CD4-positive, alpha-beta T cell treated with Interferon alpha-2 for 1 hour (primary cell): Measurements from ENCODE around the gene RNF151.
A peak's percentile ranks its signal among the peaks of the same experiment; 100 is the strongest.
"Not testable (repeated sequence)": the region's sequence is repeated elsewhere in the genome, so short reads cannot be mapped to it uniquely, and the experiment has no call there.

Source experiments
- DNase-seq, 2 donors: peaks; one replicate each; pipeline ENCODE4 v3.0.0-alpha.2; 2020 to 2022

Gene RNF151

GRCh38 chr16:1939833-1940232 is 26.8 kb upstream of the RNF151 start:
- not testable (repeated sequence) for DNase-seq

- DNase-seq, result no peak
Observed at GRCh38 chr16:1940273-1941161, 26.1 kb upstream of the RNF151 start.

- no peak for DNase-seq
Observed at GRCh38 chr16:1941162-1942046, 25.3 kb upstream of the RNF151 start.

DNA sequence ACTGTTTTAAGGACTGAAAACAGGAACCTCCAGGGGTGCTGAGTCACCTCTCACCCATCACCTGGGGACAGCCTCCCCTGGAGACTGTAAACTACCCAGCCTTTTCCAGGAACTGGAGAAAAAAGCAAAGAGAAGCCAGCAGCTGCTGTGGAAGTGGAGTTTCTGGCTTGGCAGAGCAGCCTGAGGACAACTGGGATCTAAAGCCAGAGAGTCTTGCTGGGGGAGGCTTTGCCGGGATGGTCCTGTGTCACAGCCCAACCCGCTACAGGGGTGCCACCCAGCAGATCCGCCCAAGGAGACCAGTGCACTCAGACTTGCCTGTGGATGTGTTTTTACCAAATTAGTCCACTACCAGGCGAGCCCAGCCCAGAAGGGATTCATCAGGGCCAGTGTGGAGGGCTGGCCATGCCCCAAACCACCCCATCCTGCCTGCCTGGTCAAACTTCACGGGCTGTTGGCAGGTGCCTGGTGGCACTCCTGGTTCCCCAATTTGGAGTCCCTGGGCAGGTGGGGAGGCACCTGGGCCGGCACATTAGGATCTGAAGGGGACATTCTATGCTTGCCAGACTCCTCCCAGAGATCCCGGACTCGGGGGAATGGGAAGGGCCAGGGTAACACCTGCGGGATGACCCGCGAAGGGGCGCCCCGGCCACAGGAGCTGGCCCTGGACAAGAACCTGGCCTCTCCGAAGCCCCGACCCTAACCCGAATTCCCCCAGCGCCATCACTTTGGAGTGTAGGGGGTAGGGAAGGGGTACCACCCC is 24.4 kb upstream of the RNF151 start:
- peak; percentile 32 to 61 for DNase-seq

DNA sequence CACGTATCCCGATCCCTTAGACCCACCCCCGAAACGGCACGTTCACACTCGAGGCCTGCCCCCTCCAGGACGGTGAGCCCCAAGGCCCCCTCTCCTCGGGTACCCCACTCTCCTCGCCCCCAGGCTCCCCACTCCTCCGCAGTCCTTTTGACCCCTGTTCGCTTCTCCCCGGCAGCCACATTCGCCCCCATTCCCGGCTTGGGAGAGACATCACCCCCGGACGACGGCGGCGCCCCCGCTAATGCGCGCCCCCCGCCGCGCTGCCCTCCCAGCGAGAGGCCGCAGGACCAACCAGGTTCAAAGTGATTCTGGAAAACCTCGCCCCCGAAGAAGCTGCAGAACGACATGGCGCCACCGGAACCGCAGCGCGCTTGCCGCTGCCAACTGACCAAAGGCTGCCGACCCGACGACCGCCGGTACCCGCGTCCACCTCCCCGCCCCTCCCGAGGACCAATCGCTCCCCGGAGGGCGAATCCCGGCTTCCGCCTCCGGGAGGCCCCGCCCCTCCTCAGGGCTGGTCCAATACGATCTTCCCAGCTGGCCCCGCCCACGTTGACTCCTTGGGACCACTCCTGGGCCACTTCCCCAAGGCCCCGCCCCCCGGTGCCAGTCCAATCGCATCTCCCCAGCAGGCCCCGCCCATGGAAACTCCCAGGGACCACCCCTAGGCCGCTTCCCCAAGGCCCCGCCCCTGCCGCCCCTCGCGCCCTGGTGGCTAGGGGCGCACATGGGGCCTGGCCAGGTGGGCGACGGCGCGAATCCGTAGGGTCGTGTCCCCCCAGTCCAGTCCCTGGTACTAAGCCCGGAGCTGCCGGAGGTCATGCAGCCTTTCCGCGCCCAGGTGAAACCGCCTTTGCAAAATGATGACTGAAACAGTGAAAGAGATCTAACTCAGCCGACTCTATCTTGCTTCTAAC is 23.6 kb upstream of the RNF151 start, which contains the start of gene MSRB1:
MSRB1 (minus strand) TSS at position 390 of the 917 bp plus-strand sequence; CDS start at position 347, 43 bp downstream.
- DNase-seq, result peak; percentile 99

GRCh38 chr16:1944612-1945199 is 21.9 kb upstream of the RNF151 start:
- no peak for DNase-seq

- DNase-seq, result no peak
Observed at GRCh38 chr16:1945559-1946391, 20.9 kb upstream of the RNF151 start.

DNA sequence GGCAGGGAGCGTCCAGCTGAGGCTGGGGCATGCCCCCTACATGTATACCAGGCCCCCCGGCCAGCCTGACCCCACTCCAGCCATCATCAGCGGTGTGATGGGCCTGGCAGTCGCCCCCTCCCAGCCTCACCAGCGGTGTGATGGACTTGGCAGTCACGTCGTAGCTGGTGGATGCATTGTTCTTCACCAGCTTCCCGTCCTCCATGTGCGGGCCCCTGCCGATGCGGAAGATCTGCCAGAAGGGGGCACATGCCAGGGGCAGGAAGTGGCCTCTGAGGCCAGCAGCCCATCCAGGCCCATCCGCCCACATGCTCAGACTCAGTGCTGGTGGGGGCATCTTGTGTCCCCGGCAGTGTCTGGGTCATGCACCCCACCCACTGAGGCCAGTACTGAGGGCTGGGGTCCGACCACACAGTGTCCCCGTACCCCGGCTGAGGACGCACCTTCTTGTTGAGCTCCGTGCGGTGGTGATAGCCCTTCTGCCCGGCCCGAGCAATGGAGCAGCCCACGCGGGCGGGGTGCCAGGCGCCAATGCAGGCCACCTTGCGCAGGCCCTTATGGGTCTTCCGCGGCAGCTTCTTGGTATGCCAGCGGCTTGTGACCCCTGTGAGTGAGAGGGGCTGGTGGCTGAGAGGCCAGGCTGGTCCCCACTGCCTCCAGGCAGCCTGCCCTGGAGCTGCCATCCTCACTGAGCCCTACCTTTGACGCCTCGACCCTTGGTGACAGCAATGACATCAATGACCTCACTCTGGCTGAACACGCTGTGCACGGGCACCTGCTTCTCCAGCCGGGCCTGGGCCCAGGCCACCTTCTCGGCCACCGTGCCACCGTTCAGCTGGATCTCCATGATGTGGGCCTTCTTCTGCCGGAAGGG is 19.9 kb upstream of the RNF151 start:
- no peak for DNase-seq

GRCh38 chr16:1947369-1947670 is 19.3 kb upstream of the RNF151 start:
- no peak for DNase-seq

GRCh38 chr16:1949507-1949906 is 17.1 kb upstream of the RNF151 start:
- DNase-seq, result no peak

DNA sequence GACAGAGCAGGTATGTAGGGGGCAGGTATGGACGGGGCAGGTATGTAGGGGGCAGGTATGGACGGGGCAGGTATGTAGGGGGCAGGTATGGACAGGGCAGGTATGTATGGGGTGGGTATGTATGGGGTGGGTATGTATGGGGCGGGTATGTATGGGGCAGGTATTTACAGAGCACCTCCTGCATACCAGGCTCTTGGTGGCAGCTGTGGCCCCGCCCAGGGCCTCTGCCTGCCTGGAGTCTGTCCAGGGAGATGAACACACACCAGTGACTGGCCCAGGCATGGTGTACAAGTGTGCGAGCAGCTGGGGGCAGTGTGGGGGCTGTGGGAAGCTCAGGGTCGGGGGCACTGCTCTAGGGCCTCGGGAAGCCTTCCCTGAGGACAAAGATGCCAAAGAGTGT is 16.6 kb upstream of the RNF151 start:
- no peak for DNase-seq

GRCh38 chr16:1950559-1950958 is 16.1 kb upstream of the RNF151 start:
- DNase-seq, result no peak

GRCh38 chr16:1953734-1954133 is 12.9 kb upstream of the RNF151 start:
- no peak for DNase-seq

DNA sequence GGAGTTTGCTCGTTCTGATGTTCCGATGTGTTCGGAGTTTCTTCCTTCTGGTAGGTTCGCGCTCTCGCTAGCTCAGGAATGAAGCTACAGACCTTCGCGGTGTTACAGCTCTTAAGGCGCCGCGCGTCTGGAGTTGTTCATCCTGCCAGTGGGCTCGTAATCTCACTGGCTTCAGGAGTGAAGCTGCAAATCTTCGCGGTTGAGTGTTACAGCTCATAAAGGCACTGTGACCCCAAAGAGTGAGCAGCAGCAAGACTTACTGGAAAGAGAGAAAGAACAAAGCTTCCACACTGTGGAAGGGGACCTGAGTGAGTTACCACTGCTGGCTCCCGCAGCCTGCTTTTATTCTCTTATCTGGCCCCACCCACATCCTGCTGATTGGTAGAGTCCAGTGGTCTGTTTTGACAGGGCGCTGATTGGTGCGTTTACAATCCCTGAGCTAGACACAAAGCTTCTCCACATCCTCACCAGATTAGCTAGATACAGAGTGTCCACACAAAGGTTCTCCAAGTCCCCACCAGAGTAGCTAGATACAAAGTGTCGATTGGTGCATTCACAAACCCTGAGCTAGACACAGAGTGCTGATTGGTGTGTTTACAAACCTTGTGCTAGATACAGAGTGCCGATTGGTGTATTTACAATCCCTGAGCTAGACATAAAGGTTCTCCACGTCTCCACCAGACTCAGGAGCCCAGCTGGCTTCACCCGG is 9.1 kb upstream of the RNF151 start:
- DNase-seq, result not testable (repeated sequence)

DNA sequence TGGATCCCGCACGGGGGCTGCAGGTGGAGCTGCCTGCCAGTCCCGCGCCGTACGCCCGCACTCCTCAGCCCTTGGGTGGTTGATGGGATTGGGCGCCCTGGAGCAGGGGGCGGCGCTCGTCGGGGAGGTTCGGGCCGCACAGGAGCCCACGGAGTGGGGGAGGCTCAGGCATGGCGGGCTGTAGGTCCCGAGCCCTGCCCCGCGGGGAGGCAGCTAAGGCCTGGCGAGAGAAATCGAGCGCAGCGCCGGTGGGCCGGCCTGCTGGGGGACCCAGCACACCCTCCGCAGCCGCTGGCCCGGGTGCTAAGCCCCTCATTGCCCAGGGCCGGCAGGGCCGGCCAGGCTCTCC is 8.5 kb upstream of the RNF151 start:
- DNase-seq, result not testable (repeated sequence)

DNA sequence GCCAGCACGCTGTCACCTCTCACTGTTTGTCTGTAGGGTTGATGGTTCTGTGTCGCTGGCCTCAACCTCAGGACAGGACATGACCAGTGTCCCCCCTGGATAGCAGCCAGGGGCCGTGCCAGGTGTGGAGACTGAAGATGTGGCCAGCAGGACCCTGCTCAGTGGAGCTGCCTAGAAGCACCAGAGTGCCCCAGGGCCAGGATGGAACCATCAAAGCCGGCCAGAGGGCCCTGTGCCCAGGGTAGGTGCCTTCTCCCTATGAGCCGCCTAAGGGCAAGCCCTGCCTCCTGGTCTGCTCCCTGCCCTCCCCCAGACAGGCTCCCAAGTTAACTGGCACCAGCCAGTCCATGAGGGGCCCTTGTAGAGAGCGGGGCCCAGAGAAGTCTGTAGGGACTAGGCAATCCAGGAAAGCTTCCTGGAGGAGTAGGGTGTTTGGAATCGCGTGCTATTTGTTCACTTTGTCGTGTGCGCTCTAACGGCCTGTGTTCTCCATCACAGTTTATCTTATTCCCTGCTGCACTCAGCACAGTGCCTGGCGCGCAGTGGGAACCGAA is 7.9 kb upstream of the RNF151 start:
- no peak for DNase-seq

GRCh38 chr16:1959269-1960039 is 7.2 kb upstream of the RNF151 start, which contains the start of gene NDUFB10:
TSS of gene NDUFB10 (plus strand) at chr16:1959538. CDS start at chr16:1959625, 87 bp downstream.
- peak; percentile 87 to 93 for DNase-seq
